ENCODE measurements around the gene SPSB1. TPM values are rescaled to one million over a fixed set of nuclear protein-coding genes. Genes with fewer than 3 reads are reported as not detected.
A peak's percentile ranks its signal among the peaks of the same experiment; 100 is the strongest.

SPSB1 gene
- total and polyA plus RNA-seq, 12 donors = 1.4 to 14.0 (median 9.9) TPM

GRCh38 chr1:9311479-9311878, 18.8 kb downstream of the SPSB1 start:
- Histone ChIP-seq H3K9me3 (replicated peaks in 1 of 3) (no peaks in the 10 kb centered on the region), H3K36me3 (replicated peaks in 1 of 2) (no peaks in the 10 kb centered on the region), H3K4me3 (no peak overlapping the region), H3K27me3 (no peaks in the 10 kb centered on the region), H3K4me1 (replicated peaks in 1 of 2) (peaks cover 0 to 9% of the 10 kb centered on the region in 2 donors), H3K27ac (no peak overlapping the region)
- 73 to 79% (median 76%) methylated on average over 9 of the region's 9 CpGs for WGBS, 4 donors
- TF ChIP-seq POLR2A (IDR thresholded peaks at IDR 0.05) (no peak), CTCF (IDR thresholded peaks at IDR 0.05) (no peak)
- intact Hi-C loops (cut with DNase I) = no loop called here
- DNase-seq = no peak

DNA sequence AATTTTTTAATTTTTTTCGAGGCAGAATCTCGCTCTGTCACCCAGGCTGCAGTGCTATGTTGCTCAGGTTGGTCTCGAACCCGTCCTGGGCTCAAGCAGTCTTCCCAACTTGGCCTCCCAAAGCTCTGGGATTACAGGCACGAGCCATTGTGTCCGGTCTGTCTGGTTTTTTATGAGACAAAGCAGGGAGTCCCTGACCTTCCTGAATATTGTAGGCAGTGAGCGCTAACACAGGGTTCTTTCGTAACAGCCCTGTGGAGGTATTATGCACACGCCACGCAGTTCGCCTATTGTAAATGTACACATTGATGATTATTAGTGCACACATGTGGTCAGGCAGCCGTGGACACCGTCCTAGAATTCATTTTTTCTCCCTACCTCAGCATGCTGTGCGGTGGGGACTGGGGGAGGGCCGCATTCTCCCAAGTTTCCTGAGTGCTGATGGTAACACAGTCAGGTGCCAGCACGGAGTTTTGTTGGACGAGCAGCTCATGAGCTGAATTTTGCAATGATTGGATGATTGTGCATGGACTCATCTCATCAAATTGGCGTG, 19.6 kb downstream of the SPSB1 start:
- Histone ChIP-seq H3K4me1 (replicated peaks in 1 of 2) (peaks cover 0 to 9% of the 10 kb centered on the region in 2 donors), H3K27ac (no peak overlapping the region)
- TF ChIP-seq POLR2A (IDR thresholded peaks at IDR 0.05) (no peak), CTCF (IDR thresholded peaks at IDR 0.05) (no peak)

DNA sequence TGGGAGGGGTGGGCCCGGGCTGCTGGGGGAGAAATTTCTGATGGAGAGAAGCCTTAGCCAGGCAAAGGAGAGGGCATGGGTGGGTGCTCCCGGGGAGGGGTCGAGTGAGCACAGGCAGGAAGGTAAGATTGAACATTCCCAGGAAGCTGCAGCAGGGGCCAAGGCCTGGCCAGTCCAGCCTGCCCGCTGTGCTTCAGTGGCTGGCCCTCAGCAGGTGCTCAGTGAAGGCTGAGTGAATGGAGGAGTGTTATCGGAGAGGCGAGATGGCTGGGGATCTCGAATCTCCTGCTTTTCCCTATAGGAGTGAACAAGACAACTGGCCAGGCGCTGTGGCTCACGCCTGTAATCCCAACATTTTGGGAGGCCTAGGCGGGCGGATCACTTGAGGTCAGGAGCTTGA, 20.9 kb downstream of the SPSB1 start:
- H3K27ac ChIP-seq = no peak overlapping the region
- no peak overlapping the region for H3K4me3 ChIP-seq
- intact Hi-C loops (cut with DNase I) = no loop called here
- no peaks in the 10 kb centered on the region for H3K27me3 ChIP-seq
- no peak for TF ChIP-seq POLR2A (IDR thresholded peaks at IDR 0.05)
- TF ChIP-seq CTCF (IDR thresholded peaks at IDR 0.05) = no peak
- 85 to 93% (median 90%) methylated on average over 9 to 11 of the region's 11 CpGs for WGBS, 4 donors
- no peaks in the 10 kb centered on the region for H3K36me3 ChIP-seq (replicated peaks in 1 of 2)
- no peak for DNase-seq
- peaks cover 0 to 9% of the 10 kb centered on the region in 2 donors for H3K4me1 ChIP-seq (replicated peaks in 1 of 2)
- no peaks in the 10 kb centered on the region for H3K9me3 ChIP-seq (replicated peaks in 1 of 3)

More for the DNA sequence above, 19.6 kb downstream of the SPSB1 start:
- no peaks in the 10 kb centered on the region for H3K9me3 ChIP-seq (replicated peaks in 1 of 3)
- 90 to 95% (median 92%) methylated on average over 17 to 18 of the region's 18 CpGs for WGBS, 4 donors
- no peak for DNase-seq
- no peaks in the 10 kb centered on the region for H3K36me3 ChIP-seq (replicated peaks in 1 of 2)
- H3K27me3 ChIP-seq = no peaks in the 10 kb centered on the region
- intact Hi-C loops (cut with DNase I) = no loop called here
- no peak overlapping the region for H3K4me3 ChIP-seq

- H3K27ac ChIP-seq = peak overlapping the region in 1 of 5 donors; percentile 0
These were observed 21.4 kb downstream of the SPSB1 start for GRCh38 chr1:9314111-9314510.

More at GRCh38 chr1:9314111-9314510, 21.4 kb downstream of the SPSB1 start:
- Histone ChIP-seq H3K27me3 (no peaks in the 10 kb centered on the region), H3K9me3 (replicated peaks in 1 of 3) (no peaks in the 10 kb centered on the region), H3K36me3 (replicated peaks in 1 of 2) (no peaks in the 10 kb centered on the region), H3K4me3 (no peak overlapping the region), H3K4me1 (replicated peaks in 1 of 2) (peaks cover 0 to 9% of the 10 kb centered on the region in 2 donors)
- DNase-seq = no peak
- intact Hi-C loops (cut with DNase I) = no loop called here
- 77 to 84% (median 82%) methylated on average over 8 of the region's 8 CpGs for WGBS, 4 donors
- no peak for TF ChIP-seq POLR2A (IDR thresholded peaks at IDR 0.05)
- no peak for TF ChIP-seq CTCF (IDR thresholded peaks at IDR 0.05)
